ENCODE results near the gene DEPDC4.
"Not testable (repeated sequence)": the region's sequence is repeated elsewhere in the genome, so short reads cannot be mapped to it uniquely, and the experiment has no call there.

Gene DEPDC4

GRCh38 chr12:100229036-100229635 is 37.7 kb downstream of the DEPDC4 start:
- Histone ChIP-seq H2AFZ (ENCODE audit: low read length) (no peak overlapping the region), H3K27me3 (replicated peaks; ENCODE audit: insufficient read depth, low read length) (no peaks in the 10 kb centered on the region), H3K9me3 (replicated peaks; ENCODE audit: insufficient read depth, low read length) (no peaks in the 10 kb centered on the region), H3K27ac (ENCODE audit: low read length) (no peak overlapping the region), H3K4me3 (ENCODE audit: low read length) (no peak overlapping the region), H3K4me2 (ENCODE audit: low read depth, low read length) (no peak overlapping the region), H3K9me2 (replicated peaks; ENCODE audit: insufficient read depth, low read length) (no peaks in the 10 kb centered on the region), H4K20me1 (ENCODE audit: insufficient read depth, low read length) (no peaks in the 10 kb centered on the region), H3F3A (ENCODE audit: insufficient read depth, low read length) (no peaks in the 10 kb centered on the region), H3K9ac (ENCODE audit: low read length) (no peak overlapping the region), H3K79me2 (ENCODE audit: low read length) (no peaks in the 10 kb centered on the region), H3K36me3 (replicated peaks; ENCODE audit: insufficient read depth, low read length) (no peaks in the 10 kb centered on the region), H3K4me1 (ENCODE audit: low read length) (no peaks in the 10 kb centered on the region)
- no peak for TF ChIP-seq EZH2phosphoT487 (IDR thresholded peaks at IDR 0.05; ENCODE audit: low read length)
- DNase-seq = no peak

- no peak overlapping the region for H3K27ac ChIP-seq (ENCODE audit: low read length)
- no peak for DNase-seq
- no peaks in the 10 kb centered on the region for H3K36me3 ChIP-seq (replicated peaks; ENCODE audit: insufficient read depth, low read length)
Measured at GRCh38 chr12:100225491-100225890, 41.4 kb downstream of the DEPDC4 start.

GRCh38 chr12:100222173-100222572 is 44.7 kb downstream of the DEPDC4 start:
- not testable (repeated sequence) for DNase-seq; H3K4me3 ChIP-seq (ENCODE audit: low read length); H3K9me3 ChIP-seq (replicated peaks; ENCODE audit: insufficient read depth, low read length); H3F3A ChIP-seq (ENCODE audit: insufficient read depth, low read length); H3K36me3 ChIP-seq (replicated peaks; ENCODE audit: insufficient read depth, low read length); H3K27ac ChIP-seq (ENCODE audit: low read length); H4K20me1 ChIP-seq (ENCODE audit: insufficient read depth, low read length); H3K4me1 ChIP-seq (ENCODE audit: low read length); H3K79me2 ChIP-seq (ENCODE audit: low read length); H3K27me3 ChIP-seq (replicated peaks; ENCODE audit: insufficient read depth, low read length); H3K4me2 ChIP-seq (ENCODE audit: low read depth, low read length); H2AFZ ChIP-seq (ENCODE audit: low read length); H3K9ac ChIP-seq (ENCODE audit: low read length); H3K9me2 ChIP-seq (replicated peaks; ENCODE audit: insufficient read depth, low read length)

More at GRCh38 chr12:100225491-100225890, 41.4 kb downstream of the DEPDC4 start:
- no peak overlapping the region for H2AFZ ChIP-seq (ENCODE audit: low read length)
- H3K4me1 ChIP-seq (ENCODE audit: low read length) = no peaks in the 10 kb centered on the region
- H3F3A ChIP-seq (ENCODE audit: insufficient read depth, low read length) = no peaks in the 10 kb centered on the region
- H3K9me3 ChIP-seq (replicated peaks; ENCODE audit: insufficient read depth, low read length) = no peaks in the 10 kb centered on the region
- no peaks in the 10 kb centered on the region for H3K9me2 ChIP-seq (replicated peaks; ENCODE audit: insufficient read depth, low read length)
- no peak overlapping the region for H3K4me2 ChIP-seq (ENCODE audit: low read depth, low read length)
- no peaks in the 10 kb centered on the region for H4K20me1 ChIP-seq (ENCODE audit: insufficient read depth, low read length)
- no peaks in the 10 kb centered on the region for H3K79me2 ChIP-seq (ENCODE audit: low read length)
- H3K9ac ChIP-seq (ENCODE audit: low read length) = no peak overlapping the region
- TF ChIP-seq, protein P1, sequence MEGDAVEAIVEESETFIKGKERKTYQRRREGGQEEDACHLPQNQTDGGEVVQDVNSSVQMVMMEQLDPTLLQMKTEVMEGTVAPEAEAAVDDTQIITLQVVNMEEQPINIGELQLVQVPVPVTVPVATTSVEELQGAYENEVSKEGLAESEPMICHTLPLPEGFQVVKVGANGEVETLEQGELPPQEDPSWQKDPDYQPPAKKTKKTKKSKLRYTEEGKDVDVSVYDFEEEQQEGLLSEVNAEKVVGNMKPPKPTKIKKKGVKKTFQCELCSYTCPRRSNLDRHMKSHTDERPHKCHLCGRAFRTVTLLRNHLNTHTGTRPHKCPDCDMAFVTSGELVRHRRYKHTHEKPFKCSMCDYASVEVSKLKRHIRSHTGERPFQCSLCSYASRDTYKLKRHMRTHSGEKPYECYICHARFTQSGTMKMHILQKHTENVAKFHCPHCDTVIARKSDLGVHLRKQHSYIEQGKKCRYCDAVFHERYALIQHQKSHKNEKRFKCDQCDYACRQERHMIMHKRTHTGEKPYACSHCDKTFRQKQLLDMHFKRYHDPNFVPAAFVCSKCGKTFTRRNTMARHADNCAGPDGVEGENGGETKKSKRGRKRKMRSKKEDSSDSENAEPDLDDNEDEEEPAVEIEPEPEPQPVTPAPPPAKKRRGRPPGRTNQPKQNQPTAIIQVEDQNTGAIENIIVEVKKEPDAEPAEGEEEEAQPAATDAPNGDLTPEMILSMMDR (IDR thresholded peaks at IDR 0.05; ENCODE audit: low read length) = no peak
- no peak for TF ChIP-seq EZH2phosphoT487 (IDR thresholded peaks at IDR 0.05; ENCODE audit: low read length)
- TF ChIP-seq EZH2 (optimal IDR thresholded peaks at IDR 0.05; ENCODE audit: low read depth, low read length) = no peak
- no peaks in the 10 kb centered on the region for H3K27me3 ChIP-seq (replicated peaks; ENCODE audit: insufficient read depth, low read length)
- no peak overlapping the region for H3K4me3 ChIP-seq (ENCODE audit: low read length)

GRCh38 chr12:100221523-100221922 is 45.4 kb downstream of the DEPDC4 start:
- H3K79me2 ChIP-seq (ENCODE audit: low read length) = no peaks in the 10 kb centered on the region
- no peak for DNase-seq
- no peaks in the 10 kb centered on the region for H3F3A ChIP-seq (ENCODE audit: insufficient read depth, low read length)
- H3K9ac ChIP-seq (ENCODE audit: low read length) = no peak overlapping the region
- TF ChIP-seq, protein P1 (IDR thresholded peaks at IDR 0.05; ENCODE audit: low read length) = no peak
- no peak for TF ChIP-seq EZH2 (optimal IDR thresholded peaks at IDR 0.05; ENCODE audit: low read depth, low read length)
- no peak for TF ChIP-seq EZH2phosphoT487 (IDR thresholded peaks at IDR 0.05; ENCODE audit: low read length)
- H3K4me1 ChIP-seq (ENCODE audit: low read length) = no peaks in the 10 kb centered on the region
- no peaks in the 10 kb centered on the region for H3K27me3 ChIP-seq (replicated peaks; ENCODE audit: insufficient read depth, low read length)
- no peaks in the 10 kb centered on the region for H4K20me1 ChIP-seq (ENCODE audit: insufficient read depth, low read length)
- no peaks in the 10 kb centered on the region for H3K9me3 ChIP-seq (replicated peaks; ENCODE audit: insufficient read depth, low read length)
- H2AFZ ChIP-seq (ENCODE audit: low read length) = no peak overlapping the region
- no peaks in the 10 kb centered on the region for H3K9me2 ChIP-seq (replicated peaks; ENCODE audit: insufficient read depth, low read length)
- H3K36me3 ChIP-seq (replicated peaks; ENCODE audit: insufficient read depth, low read length) = no peaks in the 10 kb centered on the region; the same call in 1 of the 2 replicates
- H3K4me2 ChIP-seq (ENCODE audit: low read depth, low read length) = no peak overlapping the region
- no peak overlapping the region for H3K4me3 ChIP-seq (ENCODE audit: low read length)
- no peak overlapping the region for H3K27ac ChIP-seq (ENCODE audit: low read length)

Measured in MM.1S (cell line).